NCI-H2107 treated with DMSO at 0.1 percent for 48 hours (cell line): ENCODE measurements around the gene TRPV6.

Experiments used
- DNase-seq: peaks from one replicate; lab custom pipeline; 2025; ENCODE audit not compliant: unreplicated experiment; lab: John Stamatoyannopoulos, UW

The TRPV6 gene

GRCh38 chr7:142908921-142909890 lies 23.7 kb upstream of the TRPV6 start:
- DNase-seq = no peak

- no peak for DNase-seq
Observed at GRCh38 chr7:142908290-142908689, 22.7 kb upstream of the TRPV6 start.

GRCh38 chr7:142906643-142907042 lies 21.1 kb upstream of the TRPV6 start:
- DNase-seq = no peak

GRCh38 chr7:142905759-142906158 lies 20.2 kb upstream of the TRPV6 start:
- no peak for DNase-seq

GRCh38 chr7:142904128-142904527 lies 18.6 kb upstream of the TRPV6 start:
- DNase-seq = no peak

GRCh38 chr7:142901426-142902259 lies 16.1 kb upstream of the TRPV6 start:
- DNase-seq = no peak

GRCh38 chr7:142899661-142900060 lies 14.1 kb upstream of the TRPV6 start:
- DNase-seq = no peak

- no peak for DNase-seq
Observed at GRCh38 chr7:142898377-142899170, 13.0 kb upstream of the TRPV6 start.

- no peak for DNase-seq
Observed at GRCh38 chr7:142897691-142898090, 12.1 kb upstream of the TRPV6 start.

GRCh38 chr7:142896741-142897379 lies 11.3 kb upstream of the TRPV6 start:
- no peak for DNase-seq

GRCh38 chr7:142896151-142896550 lies 10.6 kb upstream of the TRPV6 start:
- DNase-seq = no peak

GRCh38 chr7:142894985-142895593 lies 9.5 kb upstream of the TRPV6 start:
- no peak for DNase-seq

- no peak for DNase-seq
Observed at GRCh38 chr7:142894112-142894984, 8.8 kb upstream of the TRPV6 start.

- no peak for DNase-seq
Observed at GRCh38 chr7:142892951-142893350, 7.4 kb upstream of the TRPV6 start.

GRCh38 chr7:142891490-142892082 lies 6.0 kb upstream of the TRPV6 start:
- DNase-seq = no peak

- DNase-seq = no peak
Observed at GRCh38 chr7:142890874-142891485, 5.4 kb upstream of the TRPV6 start.

GRCh38 chr7:142889816-142890215 lies 4.3 kb upstream of the TRPV6 start:
- no peak for DNase-seq

- DNase-seq = no peak
Observed at GRCh38 chr7:142887282-142888015, 1.9 kb upstream of the TRPV6 start.
